ENCODE results near the gene LAMB4.

LAMB4 gene

GRCh38 chr7:107999779-108000560, 130.2 kb downstream of the LAMB4 start:
- DNase-seq (ENCODE audit: low read depth in 2 of 3, low spot score in 1 of 3): no peak

- DNase-seq (ENCODE audit: low read depth in 2 of 3, low spot score in 1 of 3): no peak
Observed at GRCh38 chr7:107998660-107999480, 131.3 kb downstream of the LAMB4 start.

- DNase-seq (ENCODE audit: low read depth in 2 of 3, low spot score in 1 of 3): no peak
Observed at GRCh38 chr7:107998150-107998549, 132.0 kb downstream of the LAMB4 start.

GRCh38 chr7:107996072-107996882, 133.9 kb downstream of the LAMB4 start:
- DNase-seq (ENCODE audit: low read depth in 2 of 3, low spot score in 1 of 3): no peak

- no peak for DNase-seq (ENCODE audit: low read depth in 2 of 3, low spot score in 1 of 3)
Observed at GRCh38 chr7:107995184-107996071, 134.7 kb downstream of the LAMB4 start.

- DNase-seq (ENCODE audit: low read depth in 2 of 3, low spot score in 1 of 3): no peak
Observed at GRCh38 chr7:107994421-107995030, 135.6 kb downstream of the LAMB4 start.

GRCh38 chr7:107993891-107994291, 136.3 kb downstream of the LAMB4 start:
- no peak for DNase-seq (ENCODE audit: low read depth in 2 of 3, low spot score in 1 of 3)

- DNase-seq (ENCODE audit: low read depth in 2 of 3, low spot score in 1 of 3): no peak
Observed at GRCh38 chr7:107989618-107990373, 140.4 kb downstream of the LAMB4 start.

GRCh38 chr7:107982918-107983389, 147.2 kb downstream of the LAMB4 start:
- no peak for DNase-seq (ENCODE audit: low read depth in 2 of 3, low spot score in 1 of 3)

GRCh38 chr7:107982042-107982840, 147.9 kb downstream of the LAMB4 start:
- DNase-seq (ENCODE audit: low read depth in 2 of 3, low spot score in 1 of 3): no peak

GRCh38 chr7:107981466-107981865, 148.7 kb downstream of the LAMB4 start:
- DNase-seq (ENCODE audit: low read depth in 2 of 3, low spot score in 1 of 3): no peak

- DNase-seq (ENCODE audit: low read depth in 2 of 3, low spot score in 1 of 3): no peak
Observed at GRCh38 chr7:107980671-107981190, 149.4 kb downstream of the LAMB4 start.

- no peak for DNase-seq (ENCODE audit: low read depth in 2 of 3, low spot score in 1 of 3)
Observed at GRCh38 chr7:107980171-107980570, 150.0 kb downstream of the LAMB4 start.

- no peak for DNase-seq (ENCODE audit: low read depth in 2 of 3, low spot score in 1 of 3)
Observed at GRCh38 chr7:107978815-107979408, 151.2 kb downstream of the LAMB4 start.

GRCh38 chr7:107977048-107977447, 153.1 kb downstream of the LAMB4 start:
- DNase-seq (ENCODE audit: low read depth in 2 of 3, low spot score in 1 of 3): no peak

GRCh38 chr7:107976620-107977019, 153.5 kb downstream of the LAMB4 start:
- no peak for DNase-seq (ENCODE audit: low read depth in 2 of 3, low spot score in 1 of 3)

- no peak for DNase-seq (ENCODE audit: low read depth in 2 of 3, low spot score in 1 of 3)
Observed at GRCh38 chr7:107975394-107976013, 154.7 kb downstream of the LAMB4 start.
